ENCODE data around the gene GALNT7.
A peak's percentile ranks its signal among the peaks of the same experiment; 100 is the strongest.
"Not testable (repeated sequence)": the region's sequence is repeated elsewhere in the genome, so short reads cannot be mapped to it uniquely, and the experiment has no call there.

The GALNT7 gene

GRCh38 chr4:173168396-173169177 is at the start of gene GALNT7:
Gene GALNT7 (plus strand): TSS chr4:173168811. CDS start chr4:173168836, 25 bp downstream.
- peak; percentile 65 for DNase-seq

GRCh38 chr4:173118819-173119218 is 49.8 kb upstream of the GALNT7 start:
- not testable (repeated sequence) for DNase-seq

DNA sequence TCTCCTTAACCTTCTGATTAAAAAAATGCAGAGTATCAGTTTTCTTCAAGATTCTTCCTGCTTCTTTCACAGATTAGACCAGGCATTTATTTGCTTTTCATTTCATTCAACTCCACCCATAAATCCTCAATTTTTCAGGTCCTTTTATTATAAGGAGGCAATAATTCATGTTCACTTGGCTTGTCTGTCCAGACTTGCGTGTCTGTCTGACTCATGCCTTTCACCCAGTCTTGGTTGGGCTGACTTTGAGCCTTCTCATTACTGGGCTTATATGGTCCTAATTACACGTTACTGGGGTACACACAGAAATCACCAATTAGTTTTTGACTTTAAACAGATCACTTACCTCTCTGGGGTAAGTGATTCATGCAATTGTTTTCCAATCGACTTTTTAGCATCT is 48.8 kb upstream of the GALNT7 start:
- DNase-seq, result no peak

- DNase-seq, result peak; percentile 0
These were observed 47.5 kb upstream of the GALNT7 start for GRCh38 chr4:173121076-173121561.

GRCh38 chr4:173124209-173124865 is 44.3 kb upstream of the GALNT7 start:
- no peak for DNase-seq

DNA sequence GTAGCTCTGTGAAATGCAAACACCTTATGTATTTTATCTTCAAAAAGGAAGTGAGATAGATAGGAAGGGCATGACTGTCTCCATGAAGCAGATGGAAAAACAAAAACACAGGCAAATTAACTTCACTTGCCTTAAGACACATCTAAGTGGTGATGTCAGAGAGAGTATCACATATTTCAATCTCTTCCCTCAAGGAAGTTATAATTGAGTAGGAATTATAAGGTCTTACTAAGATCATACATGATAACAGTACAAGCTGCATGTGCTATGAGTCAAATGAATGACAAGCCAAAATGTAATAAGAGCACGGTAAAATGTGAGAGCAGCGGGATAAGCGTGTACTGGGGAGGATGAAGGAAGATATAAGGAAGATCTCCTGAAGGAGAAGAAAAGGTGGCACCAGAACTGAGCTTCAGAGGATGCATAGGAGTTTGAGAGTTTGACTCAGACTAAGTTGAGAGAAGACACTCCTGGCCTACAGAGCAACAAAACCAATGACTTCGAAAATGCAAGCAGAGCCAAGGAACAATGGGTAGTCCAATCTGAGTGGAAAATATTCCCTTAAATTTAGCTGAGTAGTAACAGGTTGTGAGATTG is 43.3 kb upstream of the GALNT7 start:
- DNase-seq, result no peak

GRCh38 chr4:173128199-173128890 is 40.3 kb upstream of the GALNT7 start:
- DNase-seq, result no peak

DNA sequence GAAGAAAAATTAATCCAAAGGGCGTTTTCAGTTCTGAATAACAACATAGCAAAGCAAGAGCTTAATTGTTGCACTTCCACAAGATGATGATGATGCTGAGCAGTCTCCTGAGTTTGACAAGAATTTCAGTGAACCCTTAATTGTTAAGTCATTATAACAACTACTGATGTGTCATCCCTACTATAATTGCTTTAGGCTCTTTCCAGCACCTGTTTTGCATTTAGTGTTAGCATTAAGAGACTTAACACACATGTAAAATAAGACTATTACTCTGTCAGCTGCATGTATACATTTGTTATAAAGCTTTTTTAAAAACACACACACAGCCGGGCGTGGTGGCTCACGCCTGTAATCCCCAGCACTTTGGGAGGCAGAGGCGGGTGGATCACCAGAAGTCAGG is 37.9 kb upstream of the GALNT7 start:
- no peak for DNase-seq

- DNase-seq, result no peak
These were observed 34.2 kb upstream of the GALNT7 start for GRCh38 chr4:173134426-173134825.

DNA sequence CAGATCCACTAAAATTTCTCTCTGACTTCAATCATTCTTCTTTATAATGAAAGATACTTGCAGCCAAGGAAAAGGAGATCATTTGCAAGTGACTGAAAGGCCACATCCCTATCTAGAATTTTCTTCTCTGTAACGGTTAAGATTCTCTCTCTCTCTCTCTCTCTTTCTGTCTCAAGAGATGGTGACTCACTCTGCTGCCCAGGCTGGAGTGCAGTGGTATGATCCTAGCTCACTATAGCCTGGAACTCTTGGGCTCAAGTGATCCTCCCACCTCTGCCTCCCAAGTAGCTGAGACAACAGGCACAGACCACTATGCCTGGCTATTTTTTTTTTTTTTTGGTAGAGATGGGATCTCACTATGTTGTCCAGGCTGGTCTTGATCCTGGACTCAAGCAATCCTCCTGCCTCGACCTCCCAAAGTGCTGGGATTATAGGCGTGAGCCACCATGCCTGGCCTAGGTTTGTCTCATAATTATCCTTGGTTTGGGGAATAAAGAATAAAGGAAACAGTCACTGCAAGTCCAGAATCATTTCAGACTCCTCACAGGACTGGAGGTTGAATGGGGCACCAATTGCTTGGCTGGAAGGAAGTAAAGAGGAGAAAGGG is 33.3 kb upstream of the GALNT7 start:
- DNase-seq, result no peak

GRCh38 chr4:173138624-173139023 is 30.0 kb upstream of the GALNT7 start:
- no peak for DNase-seq

- no peak for DNase-seq
These were observed 29.1 kb upstream of the GALNT7 start for GRCh38 chr4:173139561-173139960.

DNA sequence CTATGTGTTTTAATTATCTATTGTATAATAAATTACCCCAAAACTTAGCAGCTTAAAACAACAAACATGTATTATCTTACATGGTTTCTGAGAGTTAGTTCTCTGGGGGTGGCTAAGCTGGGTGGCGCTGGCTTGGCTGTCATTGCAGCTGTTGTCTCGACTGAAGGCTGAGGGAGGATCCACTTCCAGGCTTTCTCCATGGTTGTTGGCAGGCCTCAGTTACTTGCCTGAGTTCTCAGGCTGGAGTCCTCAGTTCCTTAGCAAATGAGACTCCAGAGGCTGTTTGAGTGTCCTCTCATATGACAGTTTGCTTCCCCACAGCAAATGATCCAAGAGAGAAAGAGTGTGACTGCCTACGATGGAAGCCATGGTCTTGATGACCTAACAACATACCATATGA is 23.5 kb upstream of the GALNT7 start:
- DNase-seq, result no peak

DNA sequence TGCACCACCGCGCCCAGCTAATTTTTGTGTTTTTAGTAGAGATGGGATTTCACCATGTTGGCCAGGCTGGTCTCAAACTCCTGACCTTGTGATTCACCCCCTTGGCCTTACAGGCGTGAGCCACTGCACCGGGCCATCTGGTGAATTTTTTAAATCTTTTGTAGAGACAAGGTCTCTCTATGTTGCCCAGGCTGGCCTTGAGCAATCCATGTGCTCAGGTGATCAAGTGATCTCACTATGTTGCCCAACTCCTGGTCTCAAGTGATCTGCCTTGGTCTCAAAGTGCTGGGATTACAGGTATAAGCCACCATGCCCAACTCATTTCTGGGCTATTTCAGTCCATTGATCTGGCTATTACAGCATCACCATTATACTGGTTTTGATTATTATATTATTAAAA is 22.2 kb upstream of the GALNT7 start:
- DNase-seq, result no peak

GRCh38 chr4:173151496-173151895 is 17.1 kb upstream of the GALNT7 start:
- no peak for DNase-seq

GRCh38 chr4:173152104-173152503 is 16.5 kb upstream of the GALNT7 start:
- no peak for DNase-seq

DNA sequence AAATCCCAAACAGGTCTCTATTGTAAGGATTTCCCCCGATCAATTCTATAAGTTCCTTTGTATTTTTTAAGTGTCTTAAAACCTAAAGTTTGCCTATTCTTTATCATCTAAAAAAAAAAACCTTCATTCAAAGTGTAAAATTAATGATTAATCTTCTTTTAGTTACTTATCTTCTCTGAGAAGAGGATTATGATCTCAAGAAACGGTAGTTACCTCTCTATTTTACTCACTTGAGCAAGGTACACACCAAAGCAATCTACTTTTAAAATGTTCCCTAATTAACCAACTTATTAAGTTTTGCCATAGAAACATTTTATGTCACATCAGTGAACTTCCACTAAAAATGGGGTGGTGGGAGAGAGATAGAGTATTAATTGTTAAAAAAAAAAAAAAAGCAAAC is 15.2 kb upstream of the GALNT7 start:
- DNase-seq, result no peak

GRCh38 chr4:173159791-173160190 is 8.8 kb upstream of the GALNT7 start:
- DNase-seq, result no peak

DNA sequence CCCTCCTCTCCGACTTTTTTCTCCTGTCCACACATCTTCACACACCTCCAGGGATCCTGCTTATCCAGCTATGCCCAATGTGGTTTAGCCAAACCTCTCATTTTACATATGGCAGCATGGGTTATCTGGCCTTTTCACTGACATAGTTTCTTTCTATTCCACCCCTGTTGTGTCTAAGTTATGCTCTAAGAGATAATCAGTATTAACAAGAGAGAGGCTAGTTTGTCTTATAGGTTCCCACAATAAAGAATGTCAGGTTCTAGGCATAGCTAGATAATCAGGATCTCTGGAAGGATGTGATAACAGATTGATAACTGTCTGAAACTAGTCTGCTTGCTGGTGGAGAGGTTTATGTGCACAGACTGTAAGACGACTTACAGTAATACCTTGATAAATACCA is 7.7 kb upstream of the GALNT7 start:
- DNase-seq, result no peak

DNA sequence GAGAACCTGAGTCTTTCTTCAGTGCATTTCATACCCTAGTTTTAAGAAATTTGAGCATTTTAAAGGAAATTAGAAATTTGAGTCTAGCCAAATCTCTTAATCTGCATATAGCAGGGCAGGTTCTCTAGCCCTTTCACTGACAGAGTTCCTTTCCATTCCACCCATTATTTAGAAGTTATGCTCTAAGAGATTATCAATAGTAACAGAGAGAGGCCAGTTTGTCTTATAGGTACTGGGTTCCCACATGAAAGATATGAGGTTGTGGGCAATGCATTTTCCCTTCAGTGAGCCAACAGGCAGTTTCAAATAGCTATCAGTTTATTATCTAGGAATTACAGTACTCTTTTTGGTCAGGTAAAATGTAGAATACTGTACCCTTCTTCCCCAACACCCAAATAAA is 7.3 kb upstream of the GALNT7 start:
- DNase-seq, result no peak

DNA sequence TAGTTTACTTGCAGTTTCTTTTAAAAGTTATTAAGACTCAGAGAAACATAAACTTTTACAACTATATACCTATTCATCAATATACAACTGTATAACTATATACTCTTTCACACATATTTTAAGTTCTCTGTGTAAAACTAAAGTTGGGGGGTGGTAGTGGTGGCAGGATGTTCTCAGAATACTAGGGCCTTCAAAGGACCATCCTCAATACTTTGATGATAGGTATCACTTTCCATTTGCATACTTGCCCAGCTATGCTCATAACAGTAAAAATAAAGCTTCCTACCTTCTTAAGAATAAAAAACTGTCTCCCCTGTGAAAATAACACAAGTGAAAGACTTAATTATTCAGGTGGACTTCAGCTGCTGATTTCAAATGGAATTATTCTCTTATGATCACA is 2.9 kb upstream of the GALNT7 start:
- no peak for DNase-seq

DNA sequence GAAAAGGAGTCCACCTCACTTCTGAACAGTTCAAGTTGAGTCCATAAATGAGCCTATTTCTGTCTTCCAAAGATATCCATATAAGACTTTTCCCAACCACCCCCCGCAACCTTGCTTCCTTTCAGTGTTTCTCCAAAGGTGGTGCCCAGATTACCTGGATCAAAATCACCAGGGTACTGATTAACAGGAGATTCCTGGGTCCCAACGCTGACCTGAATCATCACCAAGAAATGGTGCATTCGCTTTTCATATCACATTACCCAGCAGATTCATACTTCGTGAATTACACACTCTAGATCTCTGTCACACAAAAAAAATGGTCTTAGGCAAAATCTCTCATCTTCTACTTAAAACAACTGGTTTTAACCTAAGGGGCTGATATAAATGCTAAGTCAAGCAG is 2.1 kb upstream of the GALNT7 start:
- DNase-seq, result no peak
